Measurements from ENCODE around the gene MTX3. TPM values are rescaled to one million over a fixed set of nuclear protein-coding genes. Genes with fewer than 3 reads are reported as not detected.

Gene MTX3
- total RNA-seq, 6 experiments from 2014 or later: 10.2 to 13.5 (median 12.8) TPM

- no peak for TF ChIP-seq CTCF (IDR thresholded peaks at IDR 0.05)
Measured at GRCh38 chr5:79936002-79936645, 54.9 kb downstream of the MTX3 start.

GRCh38 chr5:79934681-79935080 is 56.4 kb downstream of the MTX3 start:
- no peak overlapping the region for H3K27ac Mint-ChIP-seq
- H3K4me1 Mint-ChIP-seq (ENCODE audit: low read depth): no peaks in the 10 kb centered on the region
- no peak overlapping the region for H3K4me3 Mint-ChIP-seq
- DNase-seq: no peak
- no peaks in the 10 kb centered on the region for H3K36me3 Mint-ChIP-seq (ENCODE audit: low read depth)
- TF ChIP-seq CTCF (IDR thresholded peaks at IDR 0.05): no peak
- H3K27me3 Mint-ChIP-seq (ENCODE audit: insufficient read depth): peaks cover 13% of the 10 kb centered on the region
- no peaks in the 10 kb centered on the region for H3K9me3 Mint-ChIP-seq

More at GRCh38 chr5:79936002-79936645, 54.9 kb downstream of the MTX3 start:
- H3K4me1 Mint-ChIP-seq (ENCODE audit: low read depth): no peaks in the 10 kb centered on the region
- H3K27me3 Mint-ChIP-seq (ENCODE audit: insufficient read depth): peaks cover 14% of the 10 kb centered on the region
- no peak for DNase-seq
- no peaks in the 10 kb centered on the region for H3K9me3 Mint-ChIP-seq
- H3K36me3 Mint-ChIP-seq (ENCODE audit: low read depth): no peaks in the 10 kb centered on the region
- H3K27ac Mint-ChIP-seq: no peak overlapping the region
- H3K4me3 Mint-ChIP-seq: no peak overlapping the region

GRCh38 chr5:79932510-79933504 is 58.3 kb downstream of the MTX3 start:
- Mint-ChIP-seq H3K4me3 (no peak overlapping the region), H3K4me1 (ENCODE audit: low read depth) (no peaks in the 10 kb centered on the region), H3K27ac (no peak overlapping the region), H3K9me3 (no peaks in the 10 kb centered on the region), H3K27me3 (ENCODE audit: insufficient read depth) (peaks cover 9% of the 10 kb centered on the region), H3K36me3 (ENCODE audit: low read depth) (no peaks in the 10 kb centered on the region)
- no peak for TF ChIP-seq CTCF (IDR thresholded peaks at IDR 0.05)
- DNase-seq: no peak

GRCh38 chr5:79931866-79932265 is 59.2 kb downstream of the MTX3 start:
- no peak for DNase-seq
- H3K27ac Mint-ChIP-seq: no peak overlapping the region
- no peaks in the 10 kb centered on the region for H3K4me1 Mint-ChIP-seq (ENCODE audit: low read depth)
- H3K36me3 Mint-ChIP-seq (ENCODE audit: low read depth): no peaks in the 10 kb centered on the region
- no peak for TF ChIP-seq CTCF (IDR thresholded peaks at IDR 0.05)
- no peaks in the 10 kb centered on the region for H3K9me3 Mint-ChIP-seq
- H3K27me3 Mint-ChIP-seq (ENCODE audit: insufficient read depth): peaks cover 3% of the 10 kb centered on the region
- no peak overlapping the region for H3K4me3 Mint-ChIP-seq

- TF ChIP-seq CTCF (IDR thresholded peaks at IDR 0.05): no peak
- Mint-ChIP-seq H3K4me1 (ENCODE audit: low read depth) (no peaks in the 10 kb centered on the region), H3K9me3 (no peaks in the 10 kb centered on the region), H3K36me3 (ENCODE audit: low read depth) (no peaks in the 10 kb centered on the region), H3K4me3 (no peak overlapping the region), H3K27me3 (ENCODE audit: insufficient read depth) (peaks cover 3% of the 10 kb centered on the region), H3K27ac (no peak overlapping the region)
- DNase-seq: no peak
Measured at GRCh38 chr5:79931409-79931808, 59.7 kb downstream of the MTX3 start.
